ENCODE results near the gene SHISA8.

The SHISA8 gene

DNA sequence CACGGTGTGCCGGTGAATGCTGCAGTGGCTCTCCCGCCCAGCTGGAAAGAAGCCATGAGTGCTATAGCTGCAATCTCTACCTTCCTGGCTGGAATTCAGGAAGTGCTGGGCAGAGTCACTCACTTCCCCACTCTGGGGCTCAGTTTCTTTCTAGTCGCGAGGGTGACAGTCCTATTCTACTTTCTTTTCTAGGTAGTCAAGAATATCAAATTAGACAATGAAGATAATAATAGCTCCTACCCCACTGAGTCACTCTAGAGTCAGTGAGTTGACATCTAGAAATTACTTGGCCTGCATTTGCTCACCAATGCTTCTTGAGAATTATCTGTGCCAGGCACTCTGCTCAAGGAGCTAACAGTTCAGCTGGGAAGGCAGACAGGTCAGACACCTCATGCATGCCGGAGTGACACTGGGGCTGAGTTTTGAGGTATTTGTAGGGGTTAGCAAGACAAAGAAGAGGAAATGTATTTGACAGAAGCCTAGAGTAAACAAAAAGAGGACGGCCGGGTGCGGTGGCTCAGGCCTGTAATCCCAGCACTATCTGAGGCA, 28.9 kb upstream of the SHISA8 start:
- Histone ChIP-seq H3K36me3 (ENCODE audit: control insufficient read depth, insufficient read depth, low read length) (no peaks in the 10 kb centered on the region), H3K27me3 (ENCODE audit: control insufficient read depth, insufficient read depth, low read length) (no peaks in the 10 kb centered on the region), H3K4me1 (ENCODE audit: control insufficient read depth, insufficient read depth, low read length) (peaks cover 7% of the 10 kb centered on the region), H3K9ac (ENCODE audit: low read length) (no peak overlapping the region), H3K27ac (ENCODE audit: low read depth, low read length) (no peak overlapping the region), H3K4me3 (ENCODE audit: low read length) (no peak overlapping the region)

GRCh38 chr22:41940832-41941765, 26.2 kb upstream of the SHISA8 start:
- H3K4me1 ChIP-seq (ENCODE audit: control insufficient read depth, insufficient read depth, low read length), result peaks cover 4% of the 10 kb centered on the region
- no peaks in the 10 kb centered on the region for H3K36me3 ChIP-seq (ENCODE audit: control insufficient read depth, insufficient read depth, low read length)
- no peaks in the 10 kb centered on the region for H3K27me3 ChIP-seq (ENCODE audit: control insufficient read depth, insufficient read depth, low read length)
- no peak overlapping the region for H3K27ac ChIP-seq (ENCODE audit: low read depth, low read length)
- no peak overlapping the region for H3K4me3 ChIP-seq (ENCODE audit: low read length)
- H3K9ac ChIP-seq (ENCODE audit: low read length), result peak overlapping the region; percentile 6

DNA sequence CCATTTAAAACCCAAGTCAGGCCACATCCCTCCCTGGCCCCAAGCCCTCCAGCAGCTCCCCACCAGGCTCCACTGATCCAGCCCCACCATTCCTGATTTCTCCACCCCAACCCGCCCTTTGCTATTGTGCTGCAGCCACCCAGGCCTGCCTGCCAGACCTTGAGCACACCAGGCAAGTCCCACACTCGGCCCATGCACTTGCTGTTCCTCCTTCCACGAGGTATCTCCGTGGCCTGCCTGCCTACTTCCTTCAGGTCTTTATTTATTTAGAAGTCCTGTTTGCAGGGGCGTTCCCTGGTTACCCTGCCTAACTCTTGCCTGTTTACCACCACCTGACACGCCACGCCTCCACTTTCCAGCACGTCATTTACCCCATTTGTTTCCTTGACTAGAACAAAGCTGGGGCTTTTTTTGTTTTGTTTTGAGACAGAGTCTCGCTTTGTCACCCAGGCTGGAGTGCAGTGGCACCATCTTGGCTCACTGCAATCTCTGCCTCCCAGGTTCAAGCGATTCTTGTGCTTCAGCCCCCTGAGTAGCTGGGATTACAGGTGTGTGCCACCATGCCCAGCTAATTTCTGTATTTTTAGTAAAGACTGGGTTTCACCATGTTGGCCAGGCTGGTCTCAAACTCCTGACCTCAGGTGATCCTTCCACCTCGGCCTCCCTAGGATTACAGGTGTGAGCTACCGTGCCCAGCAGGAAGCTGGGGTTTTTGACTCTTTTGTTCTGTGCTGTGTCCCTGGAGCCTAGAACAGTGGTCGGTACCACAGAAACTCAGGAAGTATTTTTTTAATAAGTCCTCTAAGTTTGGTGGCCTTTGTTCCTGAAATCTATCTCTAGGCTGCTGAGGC, 25.3 kb upstream of the SHISA8 start:
- Histone ChIP-seq H3K27me3 (ENCODE audit: control insufficient read depth, insufficient read depth, low read length) (no peaks in the 10 kb centered on the region), H3K9ac (ENCODE audit: low read length) (peak overlapping the region; percentile 52), H3K4me3 (ENCODE audit: low read length) (peak overlapping the region; percentile 44), H3K4me1 (ENCODE audit: control insufficient read depth, insufficient read depth, low read length) (peaks cover 2% of the 10 kb centered on the region), H3K36me3 (ENCODE audit: control insufficient read depth, insufficient read depth, low read length) (no peaks in the 10 kb centered on the region), H3K27ac (ENCODE audit: low read depth, low read length) (no peak overlapping the region)

GRCh38 chr22:41936894-41937169, 22.0 kb upstream of the SHISA8 start:
- Histone ChIP-seq H3K4me1 (ENCODE audit: control insufficient read depth, insufficient read depth, low read length) (peaks cover 2% of the 10 kb centered on the region), H3K4me3 (ENCODE audit: low read length) (no peak overlapping the region), H3K9ac (ENCODE audit: low read length) (no peak overlapping the region), H3K36me3 (ENCODE audit: control insufficient read depth, insufficient read depth, low read length) (no peaks in the 10 kb centered on the region), H3K27ac (ENCODE audit: low read depth, low read length) (no peak overlapping the region), H3K27me3 (ENCODE audit: control insufficient read depth, insufficient read depth, low read length) (no peaks in the 10 kb centered on the region)

DNA sequence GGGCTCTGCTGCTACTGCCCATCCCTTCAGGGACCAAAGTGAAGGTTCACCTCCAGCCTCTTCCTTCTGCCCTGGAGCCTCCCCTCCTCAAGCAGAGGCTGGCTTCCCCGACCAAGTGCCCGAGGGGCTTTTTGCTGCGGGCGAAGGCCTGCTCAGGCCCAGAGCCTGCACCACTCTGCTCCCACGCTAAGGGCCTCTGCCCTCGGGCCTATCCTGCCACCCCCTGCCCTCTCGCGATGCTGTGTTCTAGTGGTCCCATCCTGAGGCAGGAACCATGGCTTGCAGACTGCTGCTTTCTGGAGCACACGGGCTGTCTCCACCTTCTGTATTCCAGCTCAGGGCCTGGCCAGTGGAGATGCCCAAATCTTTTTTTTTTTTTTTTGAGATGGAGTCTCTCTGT, 20.6 kb upstream of the SHISA8 start:
- Histone ChIP-seq H3K4me3 (ENCODE audit: low read length) (no peak overlapping the region), H3K9ac (ENCODE audit: low read length) (no peak overlapping the region), H3K27ac (ENCODE audit: low read depth, low read length) (no peak overlapping the region), H3K27me3 (ENCODE audit: control insufficient read depth, insufficient read depth, low read length) (no peaks in the 10 kb centered on the region), H3K4me1 (ENCODE audit: control insufficient read depth, insufficient read depth, low read length) (peaks cover 2% of the 10 kb centered on the region), H3K36me3 (ENCODE audit: control insufficient read depth, insufficient read depth, low read length) (no peaks in the 10 kb centered on the region)

GRCh38 chr22:41935015-41935351, 20.1 kb upstream of the SHISA8 start:
- Histone ChIP-seq H3K27me3 (ENCODE audit: control insufficient read depth, insufficient read depth, low read length) (no peaks in the 10 kb centered on the region), H3K9ac (ENCODE audit: low read length) (no peak overlapping the region), H3K4me3 (ENCODE audit: low read length) (no peak overlapping the region), H3K4me1 (ENCODE audit: control insufficient read depth, insufficient read depth, low read length) (peaks cover 2% of the 10 kb centered on the region), H3K27ac (ENCODE audit: low read depth, low read length) (no peak overlapping the region), H3K36me3 (ENCODE audit: control insufficient read depth, insufficient read depth, low read length) (no peaks in the 10 kb centered on the region)

- no peak overlapping the region for H3K9ac ChIP-seq (ENCODE audit: low read length)
- H3K4me3 ChIP-seq (ENCODE audit: low read length), result no peak overlapping the region
- no peaks in the 10 kb centered on the region for H3K36me3 ChIP-seq (ENCODE audit: control insufficient read depth, insufficient read depth, low read length)
- H3K27me3 ChIP-seq (ENCODE audit: control insufficient read depth, insufficient read depth, low read length), result no peaks in the 10 kb centered on the region
- no peak overlapping the region for H3K27ac ChIP-seq (ENCODE audit: low read depth, low read length)
- H3K4me1 ChIP-seq (ENCODE audit: control insufficient read depth, insufficient read depth, low read length), result peaks cover 2% of the 10 kb centered on the region
These were observed 19.6 kb upstream of the SHISA8 start for GRCh38 chr22:41934284-41935014.

GRCh38 chr22:41933411-41934177, 18.7 kb upstream of the SHISA8 start:
- Histone ChIP-seq H3K36me3 (ENCODE audit: control insufficient read depth, insufficient read depth, low read length) (no peaks in the 10 kb centered on the region), H3K4me1 (ENCODE audit: control insufficient read depth, insufficient read depth, low read length) (no peaks in the 10 kb centered on the region), H3K27ac (ENCODE audit: low read depth, low read length) (no peak overlapping the region)

GRCh38 chr22:41932353-41932752, 17.5 kb upstream of the SHISA8 start:
- no peak overlapping the region for H3K27ac ChIP-seq (ENCODE audit: low read depth, low read length)
- no peaks in the 10 kb centered on the region for H3K36me3 ChIP-seq (ENCODE audit: control insufficient read depth, insufficient read depth, low read length)
- no peaks in the 10 kb centered on the region for H3K4me1 ChIP-seq (ENCODE audit: control insufficient read depth, insufficient read depth, low read length)
- no peak overlapping the region for H3K9ac ChIP-seq (ENCODE audit: low read length)
- no peak overlapping the region for H3K4me3 ChIP-seq (ENCODE audit: low read length)
- H3K27me3 ChIP-seq (ENCODE audit: control insufficient read depth, insufficient read depth, low read length), result no peaks in the 10 kb centered on the region

More at GRCh38 chr22:41933411-41934177, 18.7 kb upstream of the SHISA8 start:
- Histone ChIP-seq H3K9ac (ENCODE audit: low read length) (no peak overlapping the region), H3K4me3 (ENCODE audit: low read length) (no peak overlapping the region), H3K27me3 (ENCODE audit: control insufficient read depth, insufficient read depth, low read length) (no peaks in the 10 kb centered on the region)

DNA sequence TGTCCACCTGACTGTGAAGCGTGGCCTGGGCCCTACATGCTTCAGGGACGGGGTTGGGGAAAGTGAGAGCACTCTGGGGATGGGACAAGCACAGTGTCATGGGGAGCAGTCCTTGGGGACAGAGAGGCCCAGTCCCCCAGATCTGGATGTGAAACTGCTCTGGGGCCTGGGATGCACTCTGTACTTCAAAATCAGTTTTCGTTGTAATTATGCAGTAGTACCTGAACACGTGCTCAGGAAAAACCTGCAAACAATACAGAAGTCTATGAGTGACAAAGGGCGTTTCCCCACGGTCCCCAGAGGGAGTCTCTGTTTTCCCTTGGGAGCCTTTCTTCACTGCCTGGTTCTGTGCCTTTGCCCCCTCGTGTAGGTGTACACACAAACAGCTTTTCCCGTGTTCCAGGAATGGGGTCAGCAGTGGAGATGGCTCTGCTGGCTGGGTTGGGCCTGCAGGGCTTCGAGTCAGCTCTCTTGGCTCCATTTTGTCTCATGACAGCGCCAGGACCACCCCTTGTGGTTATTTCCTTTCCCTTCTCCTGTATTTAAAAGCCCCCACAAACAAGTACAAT, 16.9 kb upstream of the SHISA8 start:
- Histone ChIP-seq H3K9ac (ENCODE audit: low read length) (no peak overlapping the region), H3K4me3 (ENCODE audit: low read length) (no peak overlapping the region), H3K36me3 (ENCODE audit: control insufficient read depth, insufficient read depth, low read length) (no peaks in the 10 kb centered on the region), H3K27ac (ENCODE audit: low read depth, low read length) (no peak overlapping the region), H3K27me3 (ENCODE audit: control insufficient read depth, insufficient read depth, low read length) (no peaks in the 10 kb centered on the region), H3K4me1 (ENCODE audit: control insufficient read depth, insufficient read depth, low read length) (no peaks in the 10 kb centered on the region)

DNA sequence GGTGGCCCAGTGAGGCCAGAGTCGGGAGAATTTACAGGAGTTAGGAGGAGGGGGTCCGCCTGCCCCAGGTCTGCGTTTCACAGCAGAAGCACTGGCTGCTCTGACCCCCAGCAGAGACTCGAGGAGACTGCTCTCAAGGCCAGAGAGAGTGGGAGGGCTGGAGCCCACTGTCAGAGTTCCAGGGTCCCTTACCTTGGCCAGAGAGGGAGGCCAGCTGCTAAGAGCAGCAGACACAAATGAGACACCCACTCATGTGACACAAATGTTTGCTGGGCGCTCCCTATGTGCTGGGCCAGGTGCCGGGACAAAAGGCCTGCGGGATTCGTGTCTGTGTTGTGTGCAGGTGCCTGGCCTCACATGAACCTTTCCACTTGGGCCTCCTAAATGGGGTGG, 14.5 kb upstream of the SHISA8 start:
- H3K36me3 ChIP-seq (ENCODE audit: control insufficient read depth, insufficient read depth, low read length), result no peaks in the 10 kb centered on the region
- peaks cover 8% of the 10 kb centered on the region for H3K27me3 ChIP-seq (ENCODE audit: control insufficient read depth, insufficient read depth, low read length)
- H3K4me3 ChIP-seq (ENCODE audit: low read length), result no peak overlapping the region
- H3K9ac ChIP-seq (ENCODE audit: low read length), result no peak overlapping the region
- no peak overlapping the region for H3K27ac ChIP-seq (ENCODE audit: low read depth, low read length)
- no peaks in the 10 kb centered on the region for H3K4me1 ChIP-seq (ENCODE audit: control insufficient read depth, insufficient read depth, low read length)

All from rectal smooth muscle tissue (tissue), 1 donor.